Activated T-helper 17 cell treated with anti-CD3 and anti-CD28 coated beads, Interleukin-2, amount 50 U/mL, for 72 hours (primary cell): ENCODE results near the gene VRK2. TPM values are rescaled to one million over a fixed set of nuclear protein-coding genes. Genes with fewer than 3 reads are reported as not detected.
"Not testable (repeated sequence)": the region's sequence is repeated elsewhere in the genome, so short reads cannot be mapped to it uniquely, and the experiment has no call there.

ENCODE experiments used
- ATAC-seq: fragments of 150-1000 bp; cut with Tn5 transposase; replicated peaks from 2 replicates; pipeline ENCODE4 v1.10.0; 2021; ENCODE audit warnings: mild to moderate bottlenecking, moderate library complexity
- H3K27ac Mint-ChIP-seq: one replicate; pipeline ENCODE4 v1.8.0; 2022; ENCODE audit warnings: mixed read lengths
- H3K27me3 Mint-ChIP-seq: one replicate; pipeline ENCODE4 v1.8.0; 2022; ENCODE audit warnings: mixed read lengths
- H3K36me3 Mint-ChIP-seq: one replicate; pipeline ENCODE4 v1.8.0; 2022; ENCODE audit warnings: low read depth, mild to moderate bottlenecking, mixed read lengths
- H3K4me1 Mint-ChIP-seq: one replicate; pipeline ENCODE4 v1.8.0; 2022; ENCODE audit warnings: mixed read lengths
- H3K4me3 Mint-ChIP-seq: one replicate; pipeline ENCODE4 v1.8.0; 2022; ENCODE audit warnings: mild to moderate bottlenecking, mixed read lengths
- H3K9me3 Mint-ChIP-seq: one replicate; pipeline ENCODE4 v1.8.0; 2022; ENCODE audit warnings: mixed read lengths
- total RNA-seq, 2 donors: library from RNA; stranded (reverse); gene quantifications; one replicate each; pipeline ENCODE4 v1.2.3, GENCODE V29; 2022

VRK2 gene
- total RNA-seq, 2 donors from 2014 or later, result 14.3 to 19.7 TPM

GRCh38 chr2:58187022-58187421, 140.4 kb downstream of the VRK2 start:
- not testable (repeated sequence) for H3K27ac Mint-ChIP-seq, H3K27me3 Mint-ChIP-seq, H3K4me3 Mint-ChIP-seq, H3K4me1 Mint-ChIP-seq, H3K9me3 Mint-ChIP-seq, ATAC-seq
- H3K36me3 Mint-ChIP-seq, result peaks cover 11% of the 10 kb centered on the region

DNA sequence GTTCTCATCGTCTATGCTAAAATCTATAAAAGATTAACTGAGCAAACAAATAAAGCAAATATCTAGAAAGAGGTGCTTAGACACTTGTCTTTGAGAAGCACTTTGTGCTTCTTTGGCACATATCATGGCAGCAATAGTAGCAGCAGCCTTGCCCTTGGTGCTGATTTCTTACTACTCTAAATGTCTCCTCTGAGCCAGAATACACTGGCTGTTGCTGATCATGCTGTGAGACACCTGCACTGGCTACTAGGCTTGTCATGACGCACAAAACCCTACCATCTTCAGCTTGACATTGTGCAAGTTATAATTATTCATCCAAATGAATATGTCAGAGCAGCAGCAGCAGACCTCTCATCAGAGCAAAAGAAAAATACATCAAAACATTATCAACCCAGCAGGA, 147.9 kb downstream of the VRK2 start:
- Mint-ChIP-seq H3K9me3 (no peaks in the 10 kb centered on the region), H3K4me1 (no peaks in the 10 kb centered on the region), H3K36me3 (no peaks in the 10 kb centered on the region)

DNA sequence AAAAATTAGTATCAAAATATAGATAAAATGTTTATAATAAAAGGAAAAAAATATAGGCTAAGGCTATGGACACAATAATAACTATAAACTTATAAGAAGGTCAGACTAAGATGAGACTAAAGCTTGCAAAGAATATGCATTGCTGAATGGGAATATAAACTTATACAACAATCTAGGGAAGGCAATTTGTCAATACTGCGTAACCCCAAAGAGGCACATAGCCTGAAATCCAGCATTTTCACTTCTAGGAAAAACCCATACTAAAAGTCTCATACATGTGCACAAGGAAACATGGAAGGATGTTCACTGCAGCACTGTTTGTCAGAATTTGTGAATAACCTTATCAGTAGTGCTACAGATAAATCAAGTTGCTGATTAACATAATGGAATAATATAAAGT, 149.1 kb downstream of the VRK2 start:
- no peaks in the 10 kb centered on the region for H3K36me3 Mint-ChIP-seq

More for the DNA sequence above, 147.9 kb downstream of the VRK2 start:
- H3K4me3 Mint-ChIP-seq, result no peak overlapping the region
- H3K27ac Mint-ChIP-seq, result no peak overlapping the region
- no peaks in the 10 kb centered on the region for H3K27me3 Mint-ChIP-seq
- no peak for ATAC-seq

DNA sequence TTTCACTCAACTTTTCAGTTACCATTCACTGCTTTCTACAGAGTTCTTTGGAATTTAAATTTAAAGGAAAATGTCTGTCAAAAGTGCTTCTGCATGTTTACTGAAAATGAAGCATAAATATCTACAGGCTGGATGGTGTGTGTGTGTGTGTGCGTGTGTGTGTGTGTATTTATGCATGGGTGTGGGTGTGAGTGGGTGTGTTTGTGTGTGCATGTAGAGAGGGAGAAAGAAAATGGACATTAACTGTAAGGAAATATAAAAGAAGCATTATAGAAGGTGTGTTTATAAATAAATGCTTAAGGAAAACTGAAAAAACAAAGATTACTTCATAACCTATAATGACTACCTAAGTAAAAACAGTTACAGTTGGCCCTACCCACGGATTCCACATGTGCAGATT, 151.3 kb downstream of the VRK2 start:
- H3K4me3 Mint-ChIP-seq, result no peak overlapping the region
- no peaks in the 10 kb centered on the region for H3K9me3 Mint-ChIP-seq
- H3K27ac Mint-ChIP-seq, result no peak overlapping the region
- no peaks in the 10 kb centered on the region for H3K27me3 Mint-ChIP-seq
- peaks cover 8% of the 10 kb centered on the region for H3K36me3 Mint-ChIP-seq
- no peaks in the 10 kb centered on the region for H3K4me1 Mint-ChIP-seq
- no peak for ATAC-seq

More for the DNA sequence above, 149.1 kb downstream of the VRK2 start:
- no peak for ATAC-seq
- no peaks in the 10 kb centered on the region for H3K9me3 Mint-ChIP-seq
- H3K27me3 Mint-ChIP-seq, result no peaks in the 10 kb centered on the region
- no peaks in the 10 kb centered on the region for H3K4me1 Mint-ChIP-seq
- no peak overlapping the region for H3K27ac Mint-ChIP-seq
- H3K4me3 Mint-ChIP-seq, result no peak overlapping the region

DNA sequence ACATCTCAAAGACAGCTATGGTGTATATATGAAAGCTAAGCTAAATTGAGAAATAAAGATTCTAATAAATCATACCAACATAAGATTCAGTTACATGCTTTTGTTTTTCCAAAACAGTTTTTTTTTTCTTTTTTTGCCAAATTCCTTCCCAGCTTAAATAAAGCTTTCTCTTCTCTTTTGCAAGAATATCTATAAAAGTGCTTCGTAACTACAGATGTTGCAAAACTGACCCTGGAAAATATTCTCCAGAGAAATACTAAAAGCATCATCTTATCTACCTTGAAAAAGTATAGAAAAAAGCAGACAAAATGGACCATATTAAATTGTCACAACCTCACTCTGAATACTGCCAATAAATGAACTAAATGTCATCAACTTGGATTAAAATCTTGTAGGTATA, 155.8 kb downstream of the VRK2 start:
- ATAC-seq, result no peak
- H3K36me3 Mint-ChIP-seq, result peaks cover 8% of the 10 kb centered on the region
- H3K4me3 Mint-ChIP-seq, result no peak overlapping the region
- H3K27ac Mint-ChIP-seq, result no peak overlapping the region
- H3K27me3 Mint-ChIP-seq, result no peaks in the 10 kb centered on the region
- no peaks in the 10 kb centered on the region for H3K9me3 Mint-ChIP-seq
- no peaks in the 10 kb centered on the region for H3K4me1 Mint-ChIP-seq

- Mint-ChIP-seq H3K9me3 (no peaks in the 10 kb centered on the region), H3K4me3 (no peak overlapping the region), H3K27ac (no peak overlapping the region), H3K4me1 (no peaks in the 10 kb centered on the region), H3K36me3 (peaks cover 8% of the 10 kb centered on the region), H3K27me3 (no peaks in the 10 kb centered on the region)
- no peak for ATAC-seq
Observed at GRCh38 chr2:58203018-58203417, 156.4 kb downstream of the VRK2 start.

DNA sequence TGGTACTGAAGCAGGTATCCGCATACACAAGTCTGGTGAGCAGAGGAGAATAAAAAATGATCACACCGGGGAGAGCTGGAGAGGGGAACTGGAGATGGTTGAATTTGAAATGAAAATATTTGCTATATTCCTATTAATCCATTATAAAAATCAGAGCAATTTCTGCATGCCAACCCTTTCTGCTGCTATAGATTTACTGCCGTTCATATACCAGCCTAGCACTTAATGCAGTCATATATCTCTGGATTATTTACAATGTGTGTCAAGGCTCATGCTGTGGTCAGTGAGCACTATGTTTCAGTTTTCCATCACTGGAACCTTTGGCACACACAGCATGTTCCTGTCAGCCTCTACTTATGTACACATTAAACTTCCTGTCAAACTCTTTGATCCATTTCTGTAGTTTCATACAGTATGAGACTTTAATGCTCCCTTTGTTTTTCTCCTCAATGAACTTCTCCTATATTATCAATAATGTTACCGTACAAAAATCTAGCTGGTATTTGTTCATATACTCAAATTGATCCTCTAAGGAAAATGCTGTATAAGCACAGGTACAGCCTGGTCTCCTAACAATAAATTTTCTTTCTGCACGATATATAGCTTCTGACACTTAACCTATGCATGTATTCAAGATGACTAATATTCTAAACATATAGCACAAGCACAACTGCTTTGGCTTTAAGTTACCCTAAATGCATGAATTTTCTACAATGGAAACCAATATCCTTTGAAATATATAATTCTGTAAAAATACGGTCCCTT, 157.8 kb downstream of the VRK2 start:
- Mint-ChIP-seq H3K27me3 (no peaks in the 10 kb centered on the region), H3K27ac (no peak overlapping the region)
- ATAC-seq, result no peak

GRCh38 chr2:58206785-58207184, 160.2 kb downstream of the VRK2 start:
- Mint-ChIP-seq H3K4me3 (no peak overlapping the region), H3K27me3 (no peaks in the 10 kb centered on the region), H3K4me1 (no peaks in the 10 kb centered on the region), H3K36me3 (peaks cover 15% of the 10 kb centered on the region), H3K9me3 (peaks cover 5% of the 10 kb centered on the region), H3K27ac (no peak overlapping the region)
- no peak for ATAC-seq

More for the DNA sequence above, 157.8 kb downstream of the VRK2 start:
- H3K9me3 Mint-ChIP-seq, result no peaks in the 10 kb centered on the region
- no peak overlapping the region for H3K4me3 Mint-ChIP-seq
- no peaks in the 10 kb centered on the region for H3K4me1 Mint-ChIP-seq
- H3K36me3 Mint-ChIP-seq, result peaks cover 8% of the 10 kb centered on the region

GRCh38 chr2:58207189-58207588, 160.6 kb downstream of the VRK2 start:
- Mint-ChIP-seq H3K9me3 (peaks cover 9% of the 10 kb centered on the region), H3K4me1 (no peaks in the 10 kb centered on the region), H3K27ac (no peak overlapping the region), H3K36me3 (peaks cover 16% of the 10 kb centered on the region), H3K27me3 (no peaks in the 10 kb centered on the region), H3K4me3 (no peak overlapping the region)
- no peak for ATAC-seq

Other genes starting within 250 kb of the VRK2 start
- gene FANCL, start 194.5 kb downstream of the VRK2 start, total RNA-seq, result 10 to 100 TPM; 25.8 to 32.7 TPM